HEK293T (cell line): ENCODE data around the gene VIPR2.
"Not testable (repeated sequence)": the region's sequence is repeated elsewhere in the genome, so short reads cannot be mapped to it uniquely, and the experiment has no call there.

ENCODE experiments used
- CTCF ChIA-PET: fragments of 350-600 bp; formaldehyde crosslinking; extraction: SDS; loops from one replicate; lab custom pipeline; 2021; ENCODE audit warnings: antibody characterized with exemption, inconsistent platforms; lab: Yijun Ruan, JAX
- POLR2A ChIA-PET: fragments of 350-600 bp; formaldehyde crosslinking; extraction: SDS; loops from one replicate; lab custom pipeline; 2020; ENCODE audit warnings: antibody characterized with exemption, inconsistent platforms; lab: Yijun Ruan, JAX
- DNase-seq: peaks from one replicate; pipeline ENCODE4 v3.0.0; 2012; ENCODE audit warnings: mixed read lengths; ENCODE audit errors: extremely low spot score
- ARNT ChIP-seq: fragments of 450-650 bp; IDR thresholded peaks from 2 replicates; pipeline ENCODE4 v1.6.1; 2017; ENCODE audit warnings: mild to moderate bottlenecking
- BHLHE40 ChIP-seq: fragments of 450-650 bp; IDR thresholded peaks from 2 replicates; pipeline ENCODE4 v1.6.1; 2016; ENCODE audit warnings: mild to moderate bottlenecking, moderate library complexity, borderline replicate concordance
- CTBP1 ChIP-seq: fragments of 450-650 bp; IDR thresholded peaks from 2 replicates; pipeline ENCODE4 v1.6.1; 2016; ENCODE audit warnings: borderline replicate concordance
- ELF4 ChIP-seq: fragments of 450-650 bp; IDR thresholded peaks from 2 replicates; pipeline ENCODE4 v1.6.1; 2017; ENCODE audit warnings: antibody characterized with exemption
- FOXA1 ChIP-seq: fragments of 450-650 bp; IDR thresholded peaks from 2 replicates; pipeline ENCODE4 v1.6.1; 2016; ENCODE audit warnings: mild to moderate bottlenecking
- FOXK2 ChIP-seq: fragments of 450-650 bp; IDR thresholded peaks from 2 replicates; pipeline ENCODE4 v1.6.1; 2016; ENCODE audit warnings: mild to moderate bottlenecking
- FOXM1 ChIP-seq: fragments of 450-650 bp; IDR thresholded peaks from 2 replicates; pipeline ENCODE4 v1.6.1; 2017; ENCODE audit warnings: mild to moderate bottlenecking, borderline replicate concordance
- HDGF ChIP-seq: fragments of 450-650 bp; IDR thresholded peaks from 2 replicates; pipeline ENCODE4 v1.6.1; 2017; ENCODE audit warnings: antibody characterized with exemption, borderline replicate concordance
- L3MBTL2 ChIP-seq: fragments of 450-650 bp; conservative IDR thresholded peaks from 2 replicates; pipeline ENCODE4 v1.6.1; 2016; ENCODE audit warnings: mild to moderate bottlenecking
- LEF1 ChIP-seq: fragments of 450-650 bp; IDR thresholded peaks from 2 replicates; pipeline ENCODE4 v1.6.1; 2017; ENCODE audit warnings: mild to moderate bottlenecking, borderline replicate concordance
- NFRKB ChIP-seq: fragments of 450-650 bp; IDR thresholded peaks from 2 replicates; pipeline ENCODE4 v1.6.1; 2016; ENCODE audit warnings: mild to moderate bottlenecking, moderate library complexity
- SP1 ChIP-seq: fragments of 450-650 bp; IDR thresholded peaks from 2 replicates; pipeline ENCODE4 v1.6.1; 2017
- SUZ12 ChIP-seq: fragments of 450-650 bp; IDR thresholded peaks from 2 replicates; pipeline ENCODE4 v1.6.1; 2016; ENCODE audit warnings: mild to moderate bottlenecking
- TARDBP ChIP-seq: fragments of 450-650 bp; IDR thresholded peaks from 2 replicates; pipeline ENCODE4 v1.6.1; 2016
- ZNF384 ChIP-seq: fragments of 450-650 bp; IDR thresholded peaks from 2 replicates; pipeline ENCODE4 v1.6.1; 2016
- TF ChIP-seq, protein P1 (sequence below): fragments of 450-650 bp; IDR thresholded peaks from 2 replicates; pipeline ENCODE4 v1.6.1; 2016

VIPR2 gene

DNA sequence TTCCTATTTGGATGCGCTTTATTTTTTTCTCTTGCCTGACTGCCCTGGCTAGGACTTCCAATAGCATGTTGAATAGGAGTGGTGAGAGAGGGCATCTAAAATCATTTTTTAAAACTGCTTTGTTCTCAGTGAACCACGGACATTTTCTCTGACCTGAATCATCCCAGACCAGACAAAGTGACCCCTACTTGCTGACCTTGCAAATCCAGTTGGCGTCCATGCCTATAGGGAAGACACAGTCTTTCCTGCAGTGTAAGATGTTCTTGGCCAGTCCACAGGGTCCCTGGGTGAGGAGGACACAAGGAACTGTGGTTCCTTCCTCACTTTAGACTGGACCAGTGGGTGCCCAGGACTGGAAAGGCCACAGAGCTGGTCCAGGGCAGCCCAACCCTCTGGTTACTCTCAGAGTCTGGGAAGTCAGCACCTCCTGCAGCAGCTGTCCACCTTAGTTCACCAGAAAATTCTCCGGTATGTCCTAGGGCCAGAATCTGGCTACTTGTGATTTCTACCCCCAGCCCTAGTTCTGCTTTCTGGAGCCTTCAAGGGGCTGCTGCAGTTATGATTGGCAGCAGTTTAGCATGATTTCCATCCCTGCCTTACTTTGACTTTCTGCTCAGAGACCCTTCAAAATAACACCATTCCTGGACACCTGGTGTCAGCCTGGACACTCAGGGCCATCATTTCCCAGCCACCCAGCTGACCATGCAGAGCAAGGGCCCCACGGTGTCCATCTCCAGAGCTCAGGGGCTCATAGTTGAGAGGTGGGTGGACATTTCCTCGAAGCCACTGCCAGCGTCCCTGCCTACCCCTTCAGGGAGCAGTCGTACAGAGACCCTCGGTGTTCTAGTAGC lies 19.3 kb downstream of the VIPR2 start:
- ChIA-PET CTCF (no interaction called here), POLR2A (no interaction called here)
- TF ChIP-seq TARDBP = no peak
- no peak for TF ChIP-seq FOXK2
- TF ChIP-seq ARNT = no peak
- TF ChIP-seq SP1 = no peak
- no peak for TF ChIP-seq LEF1
- TF ChIP-seq CTBP1 = no peak
- no peak for TF ChIP-seq FOXA1
- TF ChIP-seq ELF4 = no peak
- TF ChIP-seq, protein P1, sequence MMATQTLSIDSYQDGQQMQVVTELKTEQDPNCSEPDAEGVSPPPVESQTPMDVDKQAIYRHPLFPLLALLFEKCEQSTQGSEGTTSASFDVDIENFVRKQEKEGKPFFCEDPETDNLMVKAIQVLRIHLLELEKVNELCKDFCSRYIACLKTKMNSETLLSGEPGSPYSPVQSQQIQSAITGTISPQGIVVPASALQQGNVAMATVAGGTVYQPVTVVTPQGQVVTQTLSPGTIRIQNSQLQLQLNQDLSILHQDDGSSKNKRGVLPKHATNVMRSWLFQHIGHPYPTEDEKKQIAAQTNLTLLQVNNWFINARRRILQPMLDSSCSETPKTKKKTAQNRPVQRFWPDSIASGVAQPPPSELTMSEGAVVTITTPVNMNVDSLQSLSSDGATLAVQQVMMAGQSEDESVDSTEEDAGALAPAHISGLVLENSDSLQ = no peak
- no peak for TF ChIP-seq ZNF384
- TF ChIP-seq SUZ12 = no peak
- no peak for TF ChIP-seq FOXM1
- TF ChIP-seq NFRKB = no peak
- TF ChIP-seq BHLHE40 = no peak
- no peak for TF ChIP-seq HDGF
- DNase-seq = no peak

DNA sequence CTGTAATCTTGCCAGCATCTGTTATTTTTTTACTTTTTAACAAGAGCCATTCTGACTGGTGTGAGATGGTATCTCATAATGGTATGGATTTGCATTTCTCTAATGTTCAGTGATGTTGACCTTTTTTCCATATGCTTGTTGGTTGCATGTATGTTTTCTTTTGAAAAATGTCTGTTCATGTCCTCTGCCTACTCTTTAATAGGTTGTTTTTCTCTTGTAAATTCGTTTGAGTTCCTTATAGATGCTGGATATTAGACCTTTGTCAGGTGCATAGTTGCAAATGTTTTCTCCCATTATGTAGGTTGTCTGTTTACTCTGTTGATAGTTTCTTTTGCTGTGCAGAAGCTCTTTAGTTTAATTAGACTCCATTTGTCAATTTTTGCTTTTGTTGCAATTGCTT lies 20.9 kb downstream of the VIPR2 start:
- POLR2A ChIA-PET, DNase-seq, CTCF ChIA-PET: not testable (repeated sequence)

DNA sequence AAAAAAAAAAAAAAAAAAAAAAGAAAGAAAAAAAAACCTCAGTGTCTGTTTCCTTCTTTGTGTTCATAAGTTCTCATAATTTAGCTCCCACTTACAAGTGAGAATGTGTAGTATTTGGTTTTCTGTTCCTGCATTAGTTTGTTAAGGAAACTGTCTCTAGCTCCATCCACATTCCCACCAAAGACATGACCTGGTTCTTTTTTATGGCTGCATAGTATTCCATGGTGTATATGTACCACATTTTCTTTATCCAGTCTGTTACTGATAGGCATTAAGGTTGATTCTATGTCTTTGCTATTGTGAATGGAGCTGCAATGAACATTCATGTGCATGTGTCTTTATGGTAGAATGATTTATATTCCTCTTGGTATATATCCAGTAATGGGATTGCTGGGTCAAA lies 21.4 kb downstream of the VIPR2 start:
- DNase-seq, CTCF ChIA-PET, POLR2A ChIA-PET: not testable (repeated sequence)
- TF ChIP-seq ZNF384 = 0 out of 2 replicates have a peak, but pooled peaks have one; percentile 26

GRCh38 chr7:159122276-159122675 lies 22.4 kb downstream of the VIPR2 start:
- POLR2A ChIA-PET = no interaction called here
- TF ChIP-seq LEF1 = no peak
- no peak for TF ChIP-seq SUZ12
- no peak for TF ChIP-seq TARDBP
- no peak for DNase-seq
- CTCF ChIA-PET = no interaction called here

GRCh38 chr7:159121476-159121875 lies 23.2 kb downstream of the VIPR2 start:
- ChIA-PET POLR2A (no interaction called here), CTCF (no interaction called here)
- no peak for TF ChIP-seq L3MBTL2
- TF ChIP-seq LEF1 = no peak
- TF ChIP-seq NFRKB = no peak
- no peak for TF ChIP-seq CTBP1
- no peak for TF ChIP-seq BHLHE40
- no peak for TF ChIP-seq ZNF384
- no peak for TF ChIP-seq HDGF
- no peak for TF ChIP-seq FOXK2
- no peak for TF ChIP-seq FOXA1
- no peak for TF ChIP-seq ELF4
- TF ChIP-seq FOXM1 = no peak
- DNase-seq = no peak

DNA sequence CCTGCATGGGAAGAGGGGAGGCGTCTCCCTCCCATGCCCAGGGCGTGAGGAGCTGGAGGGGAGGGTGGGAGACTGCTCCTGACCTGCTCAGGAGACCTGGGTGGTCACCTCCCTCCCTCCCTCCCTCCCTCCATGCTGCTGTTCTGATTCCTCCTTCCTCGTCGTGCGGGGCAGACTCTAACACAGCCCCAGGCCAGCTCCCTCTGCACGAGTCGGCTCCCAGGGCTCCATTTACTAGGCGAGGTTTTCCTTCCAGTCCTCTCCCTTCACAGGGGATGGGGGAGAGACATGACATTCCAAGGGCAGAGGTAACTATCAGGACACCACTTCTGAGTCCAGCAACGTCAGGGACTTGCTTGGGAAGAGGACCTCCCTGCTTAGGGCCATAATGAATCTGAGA lies 23.6 kb downstream of the VIPR2 start:
- CTCF ChIA-PET = no interaction called here
- no peak for DNase-seq
- POLR2A ChIA-PET = no interaction called here
- TF ChIP-seq FOXK2 (no peak), FOXA1 (no peak), FOXM1 (no peak), ZNF384 (no peak), CTBP1 (no peak), BHLHE40 (no peak), NFRKB (no peak), LEF1 (no peak), ARNT (no peak), HDGF (no peak), SUZ12 (no peak), ELF4 (no peak), L3MBTL2 (no peak), SP1 (no peak), TARDBP (no peak)
- TF ChIP-seq, protein P1 = no peak

DNA sequence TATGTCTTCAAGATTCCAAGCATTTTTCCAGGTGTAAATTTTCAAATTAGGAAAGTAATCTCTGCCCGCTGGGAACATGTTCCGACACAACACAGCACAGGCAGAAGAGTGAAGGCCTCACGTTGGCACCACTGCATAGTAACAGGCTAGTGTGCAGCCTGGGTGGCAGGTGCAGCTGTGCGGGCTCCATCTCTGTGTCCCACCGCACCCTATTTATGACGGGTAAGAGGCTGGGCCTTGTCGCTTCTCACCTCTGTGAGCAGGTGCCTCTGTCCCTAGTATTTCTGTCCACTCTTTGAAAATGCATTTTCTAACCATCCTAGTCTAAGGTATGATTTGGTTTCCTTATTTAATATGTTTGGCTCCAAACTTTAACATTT lies 24.1 kb downstream of the VIPR2 start:
- no peak for DNase-seq
- POLR2A ChIA-PET = no interaction called here
- CTCF ChIA-PET = no interaction called here
- TF ChIP-seq SP1 (no peak), LEF1 (no peak), ELF4 (no peak), FOXM1 (no peak), NFRKB (no peak), HDGF (no peak), BHLHE40 (no peak), FOXA1 (no peak)
